Heart right ventricle (tissue), 16 donors: Measurements from ENCODE around the gene NCAPD3. TPM values are rescaled to one million over a fixed set of nuclear protein-coding genes. Genes with fewer than 3 reads are reported as not detected.

Experiments used
- ATAC-seq, 8 donors: fragments of 200-7000 bp; cut with Tn5 transposase; one replicate each; pipeline ENCODE4 v1.9.1; 2020; ENCODE audit warnings: mild to moderate bottlenecking in 8 of 8, moderate library complexity in 8 of 8, moderate number of reproducible peaks in 1 of 8
- DNase-seq, 2 donors: peaks; one replicate each; pipeline ENCODE4 v3.0.0-alpha.2; 2020
- H3K27ac ChIP-seq, 10 donors: fragments of 200-600 bp; sonication (generic) in 2 of 10; one replicate each; pipeline versions ENCODE4 v1.5.0 to v1.8.0; 2020 to 2022; ENCODE audit warnings: mild to moderate bottlenecking in 3 of 10
- H3K27me3 ChIP-seq, 7 donors: fragments of 200-600 bp; one replicate each; pipeline ENCODE4 v1.8.0; 2021 to 2022; ENCODE audit warnings: mild to moderate bottlenecking in 2 of 7
- H3K36me3 ChIP-seq, 9 donors: fragments of 200-600 bp; sonication (generic) in 1 of 9; one replicate each; pipeline versions ENCODE4 v1.5.0 to v1.8.0; 2020 to 2022; ENCODE audit warnings: mild to moderate bottlenecking in 2 of 9
- H3K4me1 ChIP-seq, 9 donors: fragments of 200-600 bp; sonication (generic) in 1 of 9; one replicate each; pipeline versions ENCODE4 v1.5.0 to v1.8.0; 2020 to 2022; ENCODE audit warnings: mild to moderate bottlenecking in 4 of 9
- H3K4me3 ChIP-seq, 10 donors: fragments of 200-600 bp; sonication (generic) in 2 of 10; one replicate each; pipeline versions ENCODE4 v1.5.0 to v1.8.0; 2020 to 2022; ENCODE audit warnings: mild to moderate bottlenecking in 7 of 10, moderate library complexity in 2 of 10
- H3K9me3 ChIP-seq, 11 donors: fragments of 200-600 bp in 10 of 11; sonication (generic) in 2 of 11; one replicate each; pipeline versions ENCODE4 v1.5.0 to v1.8.0; 2013 to 2022; ENCODE audit warnings: mild to moderate bottlenecking in 2 of 11, control low read depth in 1 of 11, moderate library complexity in 1 of 11
- CTCF ChIP-seq, 9 donors: fragments of 200-600 bp; sonication (generic) in 2 of 9; IDR thresholded peaks; one replicate each; pipeline versions ENCODE4 v1.5.0 to v1.8.0; 2021 to 2022; ENCODE audit warnings: antibody characterized with exemption in 9 of 9, mild to moderate bottlenecking in 5 of 9, moderate library complexity in 1 of 9
- WGBS, 2 donors: extraction: QIAGEN DNeasy Blood & Tissue Kit; methylation state at CpG; one replicate each; pipeline ENCODE4 v1.1.7; 2013; ENCODE audit warnings: inconsistent platforms in 1 of 2; 5-methylcytosine and 5-hydroxymethylcytosine counted together
- intact Hi-C, 10 donors: fragments of 100-400 bp; cut with DNase I; formaldehyde crosslinking; loops; one replicate each; pipeline versions ENCODE4 v1.11.1 to v1.14.2; 2022
- long read RNA-seq, 3 donors: library from polyadenylated mRNA; unstranded; transcript quantifications; one replicate each; pipeline ENCODE4 v2.0.0, GENCODE V29; 2020 to 2021
- polyA plus RNA-seq, 2 donors: library from polyadenylated mRNA; stranded (reverse); fragments of 200-250 nt; gene quantifications; one replicate each; pipeline ENCODE4 v1.2.3, GENCODE V29; 2013
- total RNA-seq, 10 donors: library from RNA; stranded (reverse); fragmentation: NEBNext Ultra II Directional in 3 of 10; extraction: Animal tissue kit (Norgen Biotek cat#: 25700) in 3 of 10; gene quantifications; one replicate each; pipeline versions ENCODE4 v1.2.1 to v1.2.4, GENCODE V29; 2021 to 2023
- donor health status: Arrhythmogenic right ventricular cardiomyopathy.
- donor health status: ischemic (EF 13 %, LVEDD 7.1; RV severe dilation, severe dysfunction).
- donor health status: healthy with polysubstance abuse.
- donor health status: DM: no; HTN: yes; CAD: no.
- donor health status: DM: no; HTN: no; CAD: no.
- donor health status: ischemic (EF 25% LVEDD 6.9; RV normal size, moderate dysfunction).
- donor health status: ischemic (EF 25% LVEDD 5.7; RV mildly dilated, moderate dysfunction).
- donor health status: healthy.
- donor health status: DM: yes; HTN: yes; CAD: no.
- donor health status: Ischemic cardiomyopathy.
- donor health status: ischemic (EF 35%, LVEDD 5.7; RV mildly dilated, moderate dysfunction).
- donor health status: nonischemic (EF 11% LVEDD 7.7; RV severe dilation, severe dysfunction).
- donor health status: DM: yes; HTN: yes; CAD: no.
- donor health status: PGD.
- donor health status: ischemic (EF 29% LVEDD 5.4; RV normal size, mild dysfunction).
- donor health status: nonischemic (EF 23%, LVEDD 6.1; RV moderate dilation, normal function).

Gene NCAPD3, protein sequence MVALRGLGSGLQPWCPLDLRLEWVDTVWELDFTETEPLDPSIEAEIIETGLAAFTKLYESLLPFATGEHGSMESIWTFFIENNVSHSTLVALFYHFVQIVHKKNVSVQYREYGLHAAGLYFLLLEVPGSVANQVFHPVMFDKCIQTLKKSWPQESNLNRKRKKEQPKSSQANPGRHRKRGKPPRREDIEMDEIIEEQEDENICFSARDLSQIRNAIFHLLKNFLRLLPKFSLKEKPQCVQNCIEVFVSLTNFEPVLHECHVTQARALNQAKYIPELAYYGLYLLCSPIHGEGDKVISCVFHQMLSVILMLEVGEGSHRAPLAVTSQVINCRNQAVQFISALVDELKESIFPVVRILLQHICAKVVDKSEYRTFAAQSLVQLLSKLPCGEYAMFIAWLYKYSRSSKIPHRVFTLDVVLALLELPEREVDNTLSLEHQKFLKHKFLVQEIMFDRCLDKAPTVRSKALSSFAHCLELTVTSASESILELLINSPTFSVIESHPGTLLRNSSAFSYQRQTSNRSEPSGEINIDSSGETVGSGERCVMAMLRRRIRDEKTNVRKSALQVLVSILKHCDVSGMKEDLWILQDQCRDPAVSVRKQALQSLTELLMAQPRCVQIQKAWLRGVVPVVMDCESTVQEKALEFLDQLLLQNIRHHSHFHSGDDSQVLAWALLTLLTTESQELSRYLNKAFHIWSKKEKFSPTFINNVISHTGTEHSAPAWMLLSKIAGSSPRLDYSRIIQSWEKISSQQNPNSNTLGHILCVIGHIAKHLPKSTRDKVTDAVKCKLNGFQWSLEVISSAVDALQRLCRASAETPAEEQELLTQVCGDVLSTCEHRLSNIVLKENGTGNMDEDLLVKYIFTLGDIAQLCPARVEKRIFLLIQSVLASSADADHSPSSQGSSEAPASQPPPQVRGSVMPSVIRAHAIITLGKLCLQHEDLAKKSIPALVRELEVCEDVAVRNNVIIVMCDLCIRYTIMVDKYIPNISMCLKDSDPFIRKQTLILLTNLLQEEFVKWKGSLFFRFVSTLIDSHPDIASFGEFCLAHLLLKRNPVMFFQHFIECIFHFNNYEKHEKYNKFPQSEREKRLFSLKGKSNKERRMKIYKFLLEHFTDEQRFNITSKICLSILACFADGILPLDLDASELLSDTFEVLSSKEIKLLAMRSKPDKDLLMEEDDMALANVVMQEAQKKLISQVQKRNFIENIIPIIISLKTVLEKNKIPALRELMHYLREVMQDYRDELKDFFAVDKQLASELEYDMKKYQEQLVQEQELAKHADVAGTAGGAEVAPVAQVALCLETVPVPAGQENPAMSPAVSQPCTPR (N-terminal part only)
- 10 to 100 TPM in 8 of 10 donors, 1 to 10 TPM in 2; 7.2 to 16.7 (median 11.4) TPM for total RNA-seq
- 1 to 10 TPM; 4.2 to 4.6 TPM for polyA plus RNA-seq
- long read RNA-seq, donor 1, full-length matches to known transcripts: 2 of 8 reads
- long read RNA-seq, donor 1, partial matches to known transcripts: 3 of 8 reads
- long read RNA-seq, donor 1, other reads (novel, unspliced or antisense): 3 of 8 reads
- long read RNA-seq, donor 2, full-length matches to known transcripts: 1 of 4 reads
- long read RNA-seq, donor 2, partial matches to known transcripts: 1 of 4 reads
- long read RNA-seq, donor 2, other reads (novel, unspliced or antisense): 2 of 4 reads
- long read RNA-seq, donor 3, partial matches to known transcripts: 4 of 5 reads
- long read RNA-seq, donor 3, other reads (novel, unspliced or antisense): 1 of 5 reads

GRCh38 chr11:134223836-134224709 is at the start of gene NCAPD3, which contains the start of gene VPS26B:
NCAPD3 (minus strand) TSS chr11:134223967; CDS start chr11:134223926, 41 bp downstream.
VPS26B (plus strand) TSS chr11:134224671; CDS start chr11:134225123, 452 bp downstream.
- Histone ChIP-seq H3K4me1 (peaks cover 6 to 49% (median 42%) of the 10 kb centered on the region in 9 donors), H3K27me3 (no peaks in the 10 kb centered on the region), H3K27ac (peak within 1 kb of the TSS; percentile 81 to 97 (median 94)), H3K4me3 (peak within 1 kb of the TSS; percentile 68 to 90 (median 76)), H3K9me3 (no peaks in the 10 kb centered on the region), H3K36me3 (peaks cover 0 to 28% (median 6%) of the 10 kb centered on the region in 9 donors)
- peak; percentile 96 to 97 for DNase-seq
- WGBS, 2 donors: 0% methylated on average over 86 to 89 of the region's 89 CpGs
- peak; percentile 93 to 98 (median 95) for ATAC-seq
- TF ChIP-seq CTCF (IDR thresholded peaks at IDR 0.05): peak in 1 of 9 donors; percentile 9
- intact Hi-C loops: loop anchor here in 5 of 10 donors (1.0 to 5.0 kb wide), 3 partner anchors 29 to 87 kb away; partner anchors contain the start of genes ACAD8 (in 5 of the 5) and THYN1 (in 5 of the 5)

DNA sequence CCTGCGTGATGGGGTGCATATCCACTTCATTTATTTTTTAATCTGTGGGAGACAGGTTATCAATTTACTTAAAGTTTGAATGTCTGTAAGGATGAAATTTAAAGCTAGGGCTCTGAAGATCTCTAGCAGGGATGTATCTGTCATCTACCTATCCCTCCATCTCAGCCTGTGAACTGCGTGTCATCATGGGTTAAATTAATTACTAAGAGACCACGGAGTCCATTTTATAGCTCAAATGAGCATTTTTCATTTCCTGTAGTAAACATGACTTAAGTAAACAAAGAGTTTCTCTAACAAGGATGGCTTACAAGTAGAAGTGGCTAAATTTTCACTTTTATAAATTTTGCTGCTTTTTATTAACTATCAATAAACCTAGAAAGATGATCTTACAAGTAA is 49.5 kb upstream of the NCAPD3 start:
- no peak for TF ChIP-seq CTCF (IDR thresholded peaks at IDR 0.05)
- DNase-seq: no peak
- Histone ChIP-seq H3K4me3 (no peak overlapping the region), H3K27ac (no peak overlapping the region), H3K4me1 (peaks cover 9 to 25% (median 19%) of the 10 kb centered on the region in 9 donors), H3K27me3 (peaks cover 20 to 94% (median 85%) of the 10 kb centered on the region in 7 donors), H3K36me3 (no peaks in the 10 kb centered on the region), H3K9me3 (peaks cover 0 to 4% (median 0%) of the 10 kb centered on the region in 11 donors)
- 30 to 43% methylated on average over 3 of the region's 3 CpGs for WGBS, 2 donors
- ATAC-seq: no peak
- intact Hi-C loops: no loop called here
